Prostate gland (tissue), 2 donors: ENCODE measurements around the gene RELT.

Source experiments
- CTCF ChIP-seq, 4 experiments: fragments of 200-600 bp in 2 of 4; fragments of 450-650 bp in 2 of 4; sonication (generic) in 2 of 4; IDR thresholded peaks; 1 replicate in 3 of 4; 2 replicates in 1 of 4; pipeline ENCODE4 v1.5.1; 2016 to 2019; ENCODE audit warnings: antibody characterized with exemption in 4 of 4, mild to moderate bottlenecking in 2 of 4, moderate library complexity in 2 of 4
- POLR2AphosphoS5 ChIP-seq: sonication (generic); formaldehyde crosslinking; IDR thresholded peaks from one replicate; pipeline ENCODE4 v1.6.1; 2017; ENCODE audit warnings: antibody characterized with exemption

GRCh38 chr11:73396251-73396930 is 20.2 kb downstream of the RELT start:
- TF ChIP-seq CTCF (IDR thresholded peaks at IDR 0.05), result no peak
- no peak for TF ChIP-seq POLR2AphosphoS5
